BLaER1 treated with 17β-estradiol and CSF1 and Interleukin-3, amounts not matched to agents 10 nM and 100 nM (cell line): Measurements from ENCODE around the gene RING1.

Experiments used
- H3K27ac ChIP-seq, 11 experiments: shearing (Covaris generic); formaldehyde crosslinking; 2 replicates each; pipeline ENCODE4 v1.8.1; 2022
- H3K27me3 ChIP-seq, 11 experiments: shearing (Covaris generic); formaldehyde crosslinking; 2 replicates each; pipeline ENCODE4 v1.8.1; 2022
- H3K36me3 ChIP-seq, 11 experiments: shearing (Covaris generic); formaldehyde crosslinking; 2 replicates each; pipeline ENCODE4 v1.8.1; 2022
- H3K4me1 ChIP-seq, 10 experiments: shearing (Covaris generic); formaldehyde crosslinking; 2 replicates each; pipeline ENCODE4 v1.8.1; 2022
- H3K4me2 ChIP-seq, 11 experiments: shearing (Covaris generic); formaldehyde crosslinking; 2 replicates each; pipeline ENCODE4 v1.8.1; 2022
- H3K4me3 ChIP-seq, 10 experiments: shearing (Covaris generic); formaldehyde crosslinking; 2 replicates each; pipeline ENCODE4 v1.8.1; 2022
- H3K9ac ChIP-seq, 11 experiments: shearing (Covaris generic); formaldehyde crosslinking; 2 replicates each; pipeline ENCODE4 v1.8.1; 2022
- H3K9me3 ChIP-seq, 11 experiments: shearing (Covaris generic); formaldehyde crosslinking; replicated peaks in 1 of 11; 2 replicates each; pipeline ENCODE4 v1.8.1; 2022
- H4K20me1 ChIP-seq, 11 experiments: shearing (Covaris generic); formaldehyde crosslinking; 2 replicates each; pipeline ENCODE4 v1.8.1; 2022
- Cebpa-rat ChIP-seq, 11 experiments: shearing (Covaris generic); IDR thresholded peaks; 2 replicates each; pipeline ENCODE4 v1.8.1; 2022

Gene RING1

GRCh38 chr6:33206027-33206863 lies 2.1 kb upstream of the RING1 start:
- Histone ChIP-seq H3K9me3 (no peaks in the 10 kb centered on the region), H4K20me1 (peaks cover 0 to 35% (median 6%) of the 10 kb centered on the region in 11 experiments; a peak in 8 of 22 replicates), H3K4me2 (peak overlapping the region in 3 of 11 experiments; percentile 96 to 100 (median 100); a peak in 5 of 22 replicates), H3K27ac (no peak overlapping the region), H3K9ac (no peak overlapping the region), H3K4me1 (peaks cover 52 to 66% (median 57%) of the 10 kb centered on the region in 10 experiments), H3K27me3 (peaks cover 0 to 23% (median 10%) of the 10 kb centered on the region in 11 experiments; a peak in 11 of 22 replicates), H3K4me3 (no peak overlapping the region), H3K36me3 (peaks cover 30 to 45% (median 39%) of the 10 kb centered on the region in 11 experiments)
- TF ChIP-seq Cebpa-rat (IDR thresholded peaks at IDR 0.05) = no peak

- Histone ChIP-seq H3K9me3 (no peaks in the 10 kb centered on the region), H3K9ac (peak overlapping the region; percentile 77 to 96 (median 91)), H3K4me3 (peak overlapping the region; percentile 64 to 96 (median 88)), H3K27ac (peak overlapping the region in 8 of 11 experiments; percentile 78 to 91 (median 86); a peak in 10 of 22 replicates), H3K4me1 (peaks cover 44 to 59% (median 50%) of the 10 kb centered on the region in 10 experiments), H3K4me2 (peak overlapping the region; percentile 80 to 100 (median 97)), H3K36me3 (peaks cover 29 to 46% (median 38%) of the 10 kb centered on the region in 11 experiments), H3K27me3 (peaks cover 1 to 30% (median 16%) of the 10 kb centered on the region in 11 experiments; a peak in 20 of 22 replicates), H4K20me1 (peaks cover 0 to 27% (median 6%) of the 10 kb centered on the region in 11 experiments; a peak in 8 of 22 replicates)
- TF ChIP-seq Cebpa-rat (IDR thresholded peaks at IDR 0.05) = no peak
Observed at GRCh38 chr6:33206864-33207551, 1.3 kb upstream of the RING1 start.

GRCh38 chr6:33207552-33208090 lies 679 bp upstream of the RING1 start:
- Histone ChIP-seq H4K20me1 (peaks cover 0 to 26% (median 6%) of the 10 kb centered on the region in 11 experiments; a peak in 7 of 22 replicates), H3K9me3 (no peaks in the 10 kb centered on the region), H3K36me3 (peaks cover 22 to 44% (median 34%) of the 10 kb centered on the region in 11 experiments), H3K9ac (peak overlapping the region; percentile 77 to 96 (median 91)), H3K27me3 (peaks cover 8 to 36% (median 22%) of the 10 kb centered on the region in 11 experiments), H3K27ac (peak overlapping the region; percentile 78 to 91 (median 87)), H3K4me2 (peak overlapping the region; percentile 80 to 100 (median 97)), H3K4me1 (peaks cover 43 to 59% (median 50%) of the 10 kb centered on the region in 10 experiments), H3K4me3 (peak overlapping the region; percentile 64 to 96 (median 88))
- no peak for TF ChIP-seq Cebpa-rat (IDR thresholded peaks at IDR 0.05)

GRCh38 chr6:33209856-33210255 lies 1.6 kb downstream of the RING1 start:
- Histone ChIP-seq H3K4me1 (peaks cover 40 to 56% (median 46%) of the 10 kb centered on the region in 10 experiments), H4K20me1 (peaks cover 0 to 15% (median 0%) of the 10 kb centered on the region in 11 experiments; a peak in 2 of 22 replicates), H3K9me3 (no peaks in the 10 kb centered on the region), H3K27ac (no peak overlapping the region), H3K4me2 (peak overlapping the region in 3 of 11 experiments; percentile 92 to 98 (median 95); a peak in 1 of 22 replicates), H3K36me3 (peaks cover 10 to 29% (median 19%) of the 10 kb centered on the region in 11 experiments; a peak in 17 of 22 replicates), H3K27me3 (peaks cover 23 to 56% (median 44%) of the 10 kb centered on the region in 11 experiments), H3K4me3 (no peak overlapping the region), H3K9ac (peak overlapping the region in 2 of 11 experiments; percentile 9 to 29; a peak in 3 of 22 replicates)
- TF ChIP-seq Cebpa-rat (IDR thresholded peaks at IDR 0.05) = no peak

- H4K20me1 ChIP-seq = peaks cover 0 to 15% (median 0%) of the 10 kb centered on the region in 11 experiments; a peak in 2 of 22 replicates
- H3K4me2 ChIP-seq = no peak overlapping the region
- no peak overlapping the region for H3K9ac ChIP-seq
- peaks cover 32 to 47% (median 38%) of the 10 kb centered on the region in 10 experiments for H3K4me1 ChIP-seq
- peaks cover 23 to 52% (median 46%) of the 10 kb centered on the region in 11 experiments for H3K27me3 ChIP-seq
- no peak for TF ChIP-seq Cebpa-rat (IDR thresholded peaks at IDR 0.05)
- no peak overlapping the region for H3K27ac ChIP-seq
- H3K9me3 ChIP-seq = no peaks in the 10 kb centered on the region
- H3K36me3 ChIP-seq = peaks cover 10 to 29% (median 19%) of the 10 kb centered on the region in 11 experiments; a peak in 17 of 22 replicates
- H3K4me3 ChIP-seq = no peak overlapping the region
Observed at GRCh38 chr6:33211136-33211535, 2.8 kb downstream of the RING1 start.

- Histone ChIP-seq H3K36me3 (peaks cover 10 to 29% (median 19%) of the 10 kb centered on the region in 11 experiments; a peak in 17 of 22 replicates), H3K9me3 (no peaks in the 10 kb centered on the region), H3K27ac (no peak overlapping the region), H3K9ac (no peak overlapping the region), H3K4me2 (peak overlapping the region; percentile 88 to 100 (median 98); a peak in 17 of 22 replicates), H3K27me3 (peaks cover 23 to 45% (median 39%) of the 10 kb centered on the region in 11 experiments), H3K4me3 (no peak overlapping the region), H4K20me1 (peaks cover 0 to 15% (median 0%) of the 10 kb centered on the region in 11 experiments; a peak in 2 of 22 replicates), H3K4me1 (peaks cover 32 to 47% (median 38%) of the 10 kb centered on the region in 10 experiments)
- no peak for TF ChIP-seq Cebpa-rat (IDR thresholded peaks at IDR 0.05)
Observed at GRCh38 chr6:33211666-33212422, 3.5 kb downstream of the RING1 start.

- Histone ChIP-seq H3K27ac (peak overlapping the region in 3 of 11 experiments; percentile 14 to 30 (median 14); a peak in 3 of 22 replicates), H3K9me3 (no peaks in the 10 kb centered on the region), H4K20me1 (peaks cover 0 to 15% (median 0%) of the 10 kb centered on the region in 11 experiments; a peak in 2 of 22 replicates), H3K4me2 (peak overlapping the region; percentile 88 to 100 (median 98)), H3K9ac (peak overlapping the region; percentile 54 to 80 (median 65); a peak in 21 of 22 replicates), H3K36me3 (peaks cover 10 to 29% (median 19%) of the 10 kb centered on the region in 11 experiments; a peak in 17 of 22 replicates), H3K27me3 (peaks cover 23 to 44% (median 38%) of the 10 kb centered on the region in 11 experiments), H3K4me3 (peak overlapping the region; percentile 46 to 69 (median 58)), H3K4me1 (peaks cover 26 to 39% (median 33%) of the 10 kb centered on the region in 10 experiments)
- TF ChIP-seq Cebpa-rat (IDR thresholded peaks at IDR 0.05) = no peak
Observed at GRCh38 chr6:33212857-33213165, 4.5 kb downstream of the RING1 start.
